GM13976 (cell line): ENCODE results near the gene XRCC6.
A peak's percentile ranks its signal among the peaks of the same experiment; 100 is the strongest.

Experiments
- DNase-seq: peaks from one replicate; pipeline ENCODE4 v3.0.0; 2012; ENCODE audit warnings: low spot score
- in situ Hi-C: fragments of 300-500 bp; cut with MboI; formaldehyde crosslinking; loops from one replicate; pipeline ENCODE4 v1.12.0; 2022; ENCODE audit warnings: low sequenced_read_pairs, mixed read lengths, inconsistent platforms; ENCODE audit not compliant: unreplicated experiment
- TF ChIP-seq, protein P1 (sequence below): IDR thresholded peaks from 2 replicates; pipeline ENCODE4 v1.5.1; 2012; ENCODE audit warnings: borderline replicate concordance, mild to moderate bottlenecking; ENCODE audit not compliant: insufficient read depth; ENCODE audit errors: extremely low read depth, missing control alignments, control extremely low read depth

The XRCC6 gene

DNA sequence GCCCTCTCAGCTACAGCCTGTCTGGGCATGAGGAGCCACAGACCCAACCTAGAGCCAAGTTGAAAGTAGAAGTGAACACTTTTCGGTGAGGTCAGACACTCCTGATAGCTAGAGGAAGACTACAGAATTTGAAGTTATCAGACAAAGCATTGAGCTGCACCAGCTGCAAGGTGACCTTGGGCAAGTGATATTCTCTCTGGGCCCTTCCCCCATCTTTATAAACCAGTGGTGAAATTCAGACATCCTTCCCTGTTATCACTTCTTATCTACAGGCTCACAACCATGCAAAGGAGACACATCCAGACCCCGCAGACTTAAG lies 23.5 kb upstream of the XRCC6 start:
- in situ Hi-C loops = no loop called here
- TF ChIP-seq, protein P1, sequence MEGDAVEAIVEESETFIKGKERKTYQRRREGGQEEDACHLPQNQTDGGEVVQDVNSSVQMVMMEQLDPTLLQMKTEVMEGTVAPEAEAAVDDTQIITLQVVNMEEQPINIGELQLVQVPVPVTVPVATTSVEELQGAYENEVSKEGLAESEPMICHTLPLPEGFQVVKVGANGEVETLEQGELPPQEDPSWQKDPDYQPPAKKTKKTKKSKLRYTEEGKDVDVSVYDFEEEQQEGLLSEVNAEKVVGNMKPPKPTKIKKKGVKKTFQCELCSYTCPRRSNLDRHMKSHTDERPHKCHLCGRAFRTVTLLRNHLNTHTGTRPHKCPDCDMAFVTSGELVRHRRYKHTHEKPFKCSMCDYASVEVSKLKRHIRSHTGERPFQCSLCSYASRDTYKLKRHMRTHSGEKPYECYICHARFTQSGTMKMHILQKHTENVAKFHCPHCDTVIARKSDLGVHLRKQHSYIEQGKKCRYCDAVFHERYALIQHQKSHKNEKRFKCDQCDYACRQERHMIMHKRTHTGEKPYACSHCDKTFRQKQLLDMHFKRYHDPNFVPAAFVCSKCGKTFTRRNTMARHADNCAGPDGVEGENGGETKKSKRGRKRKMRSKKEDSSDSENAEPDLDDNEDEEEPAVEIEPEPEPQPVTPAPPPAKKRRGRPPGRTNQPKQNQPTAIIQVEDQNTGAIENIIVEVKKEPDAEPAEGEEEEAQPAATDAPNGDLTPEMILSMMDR = no peak
- DNase-seq = no peak

DNA sequence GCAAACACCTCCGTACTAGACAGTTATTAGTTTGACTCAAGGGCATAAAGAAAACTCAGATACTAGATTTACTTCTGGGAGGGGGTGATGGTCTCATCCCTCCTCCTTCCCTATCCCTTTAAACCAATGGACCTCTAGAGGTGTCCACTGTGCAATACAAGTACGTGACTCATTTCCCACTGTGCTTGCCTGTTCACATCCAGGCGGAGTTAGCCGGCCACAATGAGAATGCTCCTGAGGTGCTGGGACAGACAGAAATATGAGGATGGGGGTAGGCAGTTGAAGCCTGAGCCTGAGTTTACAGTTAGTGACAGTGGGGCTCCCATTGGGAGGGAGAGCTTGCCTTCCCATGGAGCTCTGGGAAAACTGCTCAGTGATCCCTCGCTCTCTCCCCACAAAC lies 23.0 kb upstream of the XRCC6 start:
- in situ Hi-C loops = no loop called here
- TF ChIP-seq, protein P1 = no peak
- DNase-seq = no peak

DNA sequence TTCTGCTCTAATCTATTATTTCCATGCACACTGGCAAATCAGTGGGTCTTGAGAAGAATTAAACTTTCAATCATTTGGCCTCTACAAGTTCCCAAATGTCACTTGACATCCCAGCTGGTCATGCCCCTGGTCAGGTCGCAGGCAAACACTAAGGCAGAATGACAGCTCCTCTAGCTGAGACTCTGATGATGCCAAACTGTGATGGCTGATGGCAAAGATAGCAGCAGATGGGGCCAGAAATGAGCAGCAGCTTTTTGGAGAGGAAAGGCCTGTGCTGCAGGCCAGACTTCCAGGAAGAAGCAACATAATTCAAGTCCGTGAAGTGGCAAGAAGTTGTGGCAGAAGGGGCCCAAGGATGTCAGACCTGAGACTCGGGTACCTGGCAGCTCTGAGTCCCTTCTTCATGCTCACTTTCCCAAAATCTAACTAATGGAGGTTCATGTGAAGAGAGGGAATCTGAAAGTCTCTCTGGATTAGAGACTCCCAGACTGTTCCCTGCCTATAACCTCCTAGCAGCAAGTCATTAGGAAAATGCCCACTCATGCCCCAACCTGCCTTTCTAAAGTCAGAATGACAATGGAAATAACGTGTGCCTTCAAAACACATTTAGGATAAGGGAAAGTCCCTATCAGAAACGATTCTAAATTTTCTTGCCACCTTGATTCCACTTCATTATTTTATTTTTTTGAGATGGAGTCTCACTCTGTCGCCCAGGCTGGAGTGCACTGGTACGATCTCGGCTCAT lies 22.0 kb upstream of the XRCC6 start:
- in situ Hi-C loops = no loop called here
- DNase-seq = no peak
- TF ChIP-seq, protein P1 = no peak

GRCh38 chr22:41600976-41601375 lies 20.1 kb upstream of the XRCC6 start:
- TF ChIP-seq, protein P1 = no peak
- no peak for DNase-seq
- in situ Hi-C loops = no loop called here

GRCh38 chr22:41603873-41604332 lies 17.2 kb upstream of the XRCC6 start:
- TF ChIP-seq, protein P1 = no peak
- DNase-seq = peak; percentile 81
- in situ Hi-C loops = no loop called here

DNA sequence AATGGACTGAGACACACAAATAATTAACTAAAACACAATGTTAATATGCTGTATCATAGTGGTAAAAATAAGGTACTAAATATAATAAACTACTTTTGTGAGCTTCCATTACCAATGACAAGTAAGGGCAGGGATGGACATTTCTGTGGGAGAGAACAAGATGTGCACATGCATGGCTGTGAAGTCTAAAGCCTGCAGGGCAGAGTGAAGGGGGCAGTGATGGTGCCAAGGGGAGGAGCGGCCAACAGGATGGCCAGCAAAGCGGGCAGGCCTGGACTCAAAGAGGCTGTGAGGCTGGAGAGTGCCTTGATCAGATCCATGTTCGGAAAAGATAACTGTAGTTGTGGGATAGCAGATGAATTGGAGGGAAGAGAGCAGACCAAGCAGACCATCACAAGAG lies 12.7 kb upstream of the XRCC6 start:
- in situ Hi-C loops = no loop called here
- TF ChIP-seq, protein P1 = no peak
- no peak for DNase-seq
